H9 (cell line): ENCODE measurements around the gene HOXD8. TPM values are rescaled to one million over a fixed set of nuclear protein-coding genes. Genes with fewer than 3 reads are reported as not detected.

Experiments
- DNase-seq: peaks from one replicate; pipeline ENCODE4 v3.0.0-alpha.2; 2017
- H2AFZ ChIP-seq: one replicate; pipeline ENCODE4 v1.6.1; 2013; ENCODE audit warnings: mild to moderate bottlenecking, low read length, control low read depth, moderate library complexity
- H2AK5ac ChIP-seq: 2 replicates; pipeline ENCODE4 v1.6.1; 2013; ENCODE audit warnings: low read length, control low read depth, mixed read lengths; ENCODE audit not compliant: insufficient read length
- H2BK120ac ChIP-seq: one replicate; pipeline ENCODE4 v1.6.1; 2013; ENCODE audit warnings: low read depth, mild to moderate bottlenecking, low read length, control low read depth, inconsistent platforms; ENCODE audit not compliant: poor library complexity, severe bottlenecking
- H2BK12ac ChIP-seq: 2 replicates; pipeline ENCODE4 v1.6.1; 2013; ENCODE audit warnings: low read length, control low read depth, mixed read lengths, low read depth; ENCODE audit not compliant: insufficient read length
- H2BK15ac ChIP-seq: 2 replicates; pipeline ENCODE4 v1.6.1; 2013; ENCODE audit warnings: low read depth, low read length, control low read depth
- H2BK20ac ChIP-seq: one replicate; pipeline ENCODE4 v1.6.1; 2013; ENCODE audit warnings: low read depth, mild to moderate bottlenecking, low read length, control low read depth, inconsistent platforms; ENCODE audit not compliant: poor library complexity, severe bottlenecking
- H2BK5ac ChIP-seq: 2 replicates; pipeline ENCODE4 v1.6.1; 2013; ENCODE audit warnings: low read length, control low read depth, mixed read lengths; ENCODE audit not compliant: insufficient read length
- H3K14ac ChIP-seq: 2 replicates; pipeline ENCODE4 v1.6.1; 2013; ENCODE audit warnings: low read length, control low read depth; ENCODE audit not compliant: insufficient read depth
- H3K18ac ChIP-seq: 2 replicates; pipeline ENCODE4 v1.6.1; 2013; ENCODE audit warnings: low read depth, mild to moderate bottlenecking, mixed read lengths, low read length, control low read depth; ENCODE audit not compliant: insufficient read length
- H3K23ac ChIP-seq: 2 replicates; pipeline ENCODE4 v1.6.1; 2013; ENCODE audit warnings: low read length, control low read depth, mixed read lengths, low read depth; ENCODE audit not compliant: insufficient read length
- H3K23me2 ChIP-seq: 2 replicates; pipeline ENCODE4 v1.6.1; 2013; ENCODE audit warnings: low read depth, mild to moderate bottlenecking, mixed read lengths, low read length, control low read depth; ENCODE audit not compliant: insufficient read length, poor library complexity, severe bottlenecking
- H3K27ac ChIP-seq: 2 replicates; pipeline ENCODE4 v1.5.1; 2013; ENCODE audit warnings: low read length, control low read depth, mixed read lengths, low read depth; ENCODE audit not compliant: insufficient read length
- H3K27me3 ChIP-seq: 2 replicates; pipeline ENCODE4 v1.6.1; 2013; ENCODE audit warnings: low read length, control low read depth, inconsistent platforms; ENCODE audit not compliant: insufficient read depth
- H3K4ac ChIP-seq: 2 replicates; pipeline ENCODE4 v1.6.1; 2013; ENCODE audit warnings: low read depth, mild to moderate bottlenecking, control low read depth, inconsistent platforms, low read length, moderate library complexity
- H3K4me1 ChIP-seq: 2 replicates; pipeline ENCODE4 v1.6.1; 2013; ENCODE audit warnings: low read length, control low read depth, inconsistent platforms; ENCODE audit not compliant: insufficient read depth
- H3K4me2 ChIP-seq: 2 replicates; pipeline ENCODE4 v1.6.1; 2013; ENCODE audit warnings: low read length, control low read depth, mixed read lengths; ENCODE audit not compliant: insufficient read length, insufficient read depth
- H3K56ac ChIP-seq: 2 replicates; pipeline ENCODE4 v1.6.1; 2013; ENCODE audit warnings: low read depth, mild to moderate bottlenecking, mixed read lengths, low read length, control low read depth; ENCODE audit not compliant: insufficient read length
- H3K79me1 ChIP-seq: 2 replicates; pipeline ENCODE4 v1.6.1; 2013; ENCODE audit warnings: low read depth, mild to moderate bottlenecking, moderate library complexity, low read length, control low read depth, inconsistent platforms; ENCODE audit not compliant: insufficient read depth, poor library complexity, severe bottlenecking
- H3K79me2 ChIP-seq: 2 replicates; pipeline ENCODE4 v1.6.1; 2013; ENCODE audit warnings: low read length, control low read depth, inconsistent platforms; ENCODE audit not compliant: insufficient read depth
- H3K9ac ChIP-seq: 2 replicates; pipeline ENCODE4 v1.6.1; 2013; ENCODE audit warnings: low read length, control low read depth, mixed read lengths; ENCODE audit not compliant: insufficient read length; ENCODE audit errors: extremely low read depth
- H3K9me3 ChIP-seq: one replicate; pipeline ENCODE4 v1.6.1; 2013; ENCODE audit warnings: low read depth, low read length, inconsistent platforms; ENCODE audit not compliant: control insufficient read depth
- H3T11ph ChIP-seq: one replicate; pipeline ENCODE4 v1.6.1; 2013; ENCODE audit warnings: mild to moderate bottlenecking, low read length, control low read depth, inconsistent platforms
- H4K20me1 ChIP-seq: one replicate; pipeline ENCODE4 v1.6.1; 2013; ENCODE audit not compliant: control insufficient read depth, insufficient read length, insufficient read depth
- H4K5ac ChIP-seq: 2 replicates; pipeline ENCODE4 v1.6.1; 2013; ENCODE audit warnings: low read depth, mild to moderate bottlenecking, mixed read lengths, low read length, control low read depth; ENCODE audit not compliant: insufficient read length
- H4K8ac ChIP-seq: replicated peaks from 2 replicates; pipeline ENCODE4 v1.6.1; 2013; ENCODE audit warnings: low read length, control low read depth, mixed read lengths, low read depth; ENCODE audit not compliant: insufficient read length
- H4K91ac ChIP-seq: 2 replicates; pipeline ENCODE4 v1.6.1; 2013; ENCODE audit warnings: low read depth, mild to moderate bottlenecking, moderate library complexity, mixed read lengths, low read length, control low read depth; ENCODE audit not compliant: insufficient read length
- H3K27ac Mint-ChIP-seq, 3 experiments: 2 replicates in 2 of 3; 3 replicates in 1 of 3; pipeline ENCODE4 v1.8.0; 2020 to 2021; ENCODE audit warnings: mixed read lengths in 3 of 3, mild to moderate bottlenecking in 1 of 3, moderate library complexity in 1 of 3
- H3K27me3 Mint-ChIP-seq: 2 replicates; pipeline ENCODE4 v1.8.0; 2021; ENCODE audit warnings: low read depth, mild to moderate bottlenecking, moderate library complexity, mixed read lengths
- H3K36me3 Mint-ChIP-seq, 3 experiments: 2 replicates in 2 of 3; 3 replicates in 1 of 3; pipeline ENCODE4 v1.8.0; 2020 to 2021; ENCODE audit warnings: low read depth in 3 of 3, mixed read lengths in 3 of 3; ENCODE audit not compliant: insufficient read depth in 1 of 3
- H3K4me1 Mint-ChIP-seq, 2 experiments: 2 replicates each; pipeline ENCODE4 v1.8.0; 2020; ENCODE audit warnings: mixed read lengths in 2 of 2
- H3K4me3 Mint-ChIP-seq, 2 experiments: 2 replicates in 1 of 2; 3 replicates in 1 of 2; pipeline ENCODE4 v1.8.0; 2020 to 2021; ENCODE audit warnings: mild to moderate bottlenecking in 2 of 2, mixed read lengths in 2 of 2, moderate library complexity in 1 of 2
- H3K9me3 Mint-ChIP-seq, 2 experiments: 2 replicates in 1 of 2; 3 replicates in 1 of 2; pipeline ENCODE4 v1.8.0; 2020; ENCODE audit warnings: mild to moderate bottlenecking in 2 of 2, mixed read lengths in 2 of 2, moderate library complexity in 1 of 2
- WGBS: extraction: QIAGEN DNeasy Blood & Tissue Kit; methylation state at CpG from one replicate; pipeline ENCODE4 v1.1.7; 2013; ENCODE audit warnings: missing lambda C conversion rate, low lambda C conversion rate, mixed read lengths; ENCODE audit not compliant: insufficient read length; ENCODE audit errors: extremely low coverage; 5-methylcytosine and 5-hydroxymethylcytosine counted together
- total RNA-seq: library from RNA; stranded (reverse); gene quantifications from 2 replicates; pipeline ENCODE4 v1.2.1, GENCODE V29; 2021
- TF ChIP-seq, protein P1 (sequence below): fragments of 200-600 bp; sonication (generic); conservative IDR thresholded peaks from 3 replicates; pipeline ENCODE4 v1.8.0; 2021; ENCODE audit warnings: antibody characterized with exemption, mild to moderate bottlenecking

The HOXD8 gene
- total RNA-seq, 1 experiment from 2014 or later = not detected

- Histone ChIP-seq H3K23me2 (no peaks in the 10 kb centered on the region), H2BK20ac (no peak overlapping the region), H4K20me1 (peaks cover 2% of the 10 kb centered on the region), H3K14ac (no peak overlapping the region; the same call in 1 of the 2 replicates), H2AK5ac (no peak overlapping the region), H2BK12ac (no peak overlapping the region), H4K91ac (no peak overlapping the region), H3K79me2 (no peaks in the 10 kb centered on the region), H4K5ac (no peak overlapping the region), H2BK15ac (no peak overlapping the region), H3K18ac (no peak overlapping the region), H3K9me3 (no peaks in the 10 kb centered on the region), H3K56ac (no peak overlapping the region), H2BK120ac (no peak overlapping the region), H3K23ac (no peak overlapping the region), H3K4me2 (no peak overlapping the region), H3K79me1 (no peaks in the 10 kb centered on the region), H3K4ac (no peak overlapping the region), H3T11ph (no peak overlapping the region), H2BK5ac (no peak overlapping the region), H3K27ac (no peak overlapping the region), H3K4me1 (no peaks in the 10 kb centered on the region), H4K8ac (no peak overlapping the region), H3K27me3 (peaks cover 100% of the 10 kb centered on the region), H2AFZ (no peak overlapping the region), H3K9ac (no peak overlapping the region)
- H3K4me3 Mint-ChIP-seq = peak overlapping the region in 1 of 2 experiments; percentile 64; a peak in 1 of 5 replicates
- no peak for DNase-seq
- H3K27me3 Mint-ChIP-seq = peaks cover 100% of the 10 kb centered on the region
- TF ChIP-seq, protein P1, sequence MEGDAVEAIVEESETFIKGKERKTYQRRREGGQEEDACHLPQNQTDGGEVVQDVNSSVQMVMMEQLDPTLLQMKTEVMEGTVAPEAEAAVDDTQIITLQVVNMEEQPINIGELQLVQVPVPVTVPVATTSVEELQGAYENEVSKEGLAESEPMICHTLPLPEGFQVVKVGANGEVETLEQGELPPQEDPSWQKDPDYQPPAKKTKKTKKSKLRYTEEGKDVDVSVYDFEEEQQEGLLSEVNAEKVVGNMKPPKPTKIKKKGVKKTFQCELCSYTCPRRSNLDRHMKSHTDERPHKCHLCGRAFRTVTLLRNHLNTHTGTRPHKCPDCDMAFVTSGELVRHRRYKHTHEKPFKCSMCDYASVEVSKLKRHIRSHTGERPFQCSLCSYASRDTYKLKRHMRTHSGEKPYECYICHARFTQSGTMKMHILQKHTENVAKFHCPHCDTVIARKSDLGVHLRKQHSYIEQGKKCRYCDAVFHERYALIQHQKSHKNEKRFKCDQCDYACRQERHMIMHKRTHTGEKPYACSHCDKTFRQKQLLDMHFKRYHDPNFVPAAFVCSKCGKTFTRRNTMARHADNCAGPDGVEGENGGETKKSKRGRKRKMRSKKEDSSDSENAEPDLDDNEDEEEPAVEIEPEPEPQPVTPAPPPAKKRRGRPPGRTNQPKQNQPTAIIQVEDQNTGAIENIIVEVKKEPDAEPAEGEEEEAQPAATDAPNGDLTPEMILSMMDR = no peak
- WGBS = no CpG with 5 or more reads among the region's 39 CpGs
- H3K4me1 Mint-ChIP-seq = peaks cover 6 to 33% of the 10 kb centered on the region in 2 experiments; a peak in 3 of 4 replicates
- no peaks in the 10 kb centered on the region; a peak in 1 of 7 replicates for H3K36me3 Mint-ChIP-seq
- peaks cover 5% of the 10 kb centered on the region in 2 experiments; a peak in 3 of 5 replicates for H3K9me3 Mint-ChIP-seq
- H3K27ac Mint-ChIP-seq = no peak overlapping the region
These were observed 29.6 kb downstream of the HOXD8 start for GRCh38 chr2:176158855-176159662.
